ENCODE data around the gene SEC14L3.

GRCh38 chr22:30503551-30503950 lies 31.7 kb upstream of the SEC14L3 start:
- TF ChIP-seq CTCF (IDR thresholded peaks at IDR 0.05) (no peak), YY1 (IDR thresholded peaks at IDR 0.05; ENCODE audit: low read depth) (no peak), USF2 (IDR thresholded peaks at IDR 0.05; ENCODE audit: borderline replicate concordance, low read depth, low read length) (no peak), RAD21 (IDR thresholded peaks at IDR 0.05; ENCODE audit: low read length) (no peak), POLR2AphosphoS5 (IDR thresholded peaks at IDR 0.05; ENCODE audit: low read depth, low read length) (no peak), RXRA (IDR thresholded peaks at IDR 0.05; ENCODE audit: borderline replicate concordance, low read depth) (no peak), EP300 (IDR thresholded peaks at IDR 0.05; ENCODE audit: borderline replicate concordance in 1 of 2, low read depth in 1 of 2, low read length in 1 of 2) (no peak), JUND (IDR thresholded peaks at IDR 0.05) (no peak), USF1 (IDR thresholded peaks at IDR 0.05; ENCODE audit: borderline replicate concordance, low read depth) (no peak)

Measured in SK-N-SH (cell line).